H9 (cell line): ENCODE measurements around the gene SNX4. TPM values are rescaled to one million over a fixed set of nuclear protein-coding genes. Genes with fewer than 3 reads are reported as not detected.

Experiments used
- DNase-seq: peaks from one replicate; pipeline ENCODE4 v3.0.0-alpha.2; 2017
- H2AFZ ChIP-seq: one replicate; pipeline ENCODE4 v1.6.1; 2013; ENCODE audit warnings: mild to moderate bottlenecking, low read length, control low read depth, moderate library complexity
- H2AK5ac ChIP-seq: 2 replicates; pipeline ENCODE4 v1.6.1; 2013; ENCODE audit warnings: low read length, control low read depth, mixed read lengths; ENCODE audit not compliant: insufficient read length
- H2BK120ac ChIP-seq: one replicate; pipeline ENCODE4 v1.6.1; 2013; ENCODE audit warnings: low read depth, mild to moderate bottlenecking, low read length, control low read depth, inconsistent platforms; ENCODE audit not compliant: poor library complexity, severe bottlenecking
- H2BK12ac ChIP-seq: 2 replicates; pipeline ENCODE4 v1.6.1; 2013; ENCODE audit warnings: low read length, control low read depth, mixed read lengths, low read depth; ENCODE audit not compliant: insufficient read length
- H2BK15ac ChIP-seq: 2 replicates; pipeline ENCODE4 v1.6.1; 2013; ENCODE audit warnings: low read depth, low read length, control low read depth
- H2BK20ac ChIP-seq: one replicate; pipeline ENCODE4 v1.6.1; 2013; ENCODE audit warnings: low read depth, mild to moderate bottlenecking, low read length, control low read depth, inconsistent platforms; ENCODE audit not compliant: poor library complexity, severe bottlenecking
- H2BK5ac ChIP-seq: 2 replicates; pipeline ENCODE4 v1.6.1; 2013; ENCODE audit warnings: low read length, control low read depth, mixed read lengths; ENCODE audit not compliant: insufficient read length
- H3K14ac ChIP-seq: 2 replicates; pipeline ENCODE4 v1.6.1; 2013; ENCODE audit warnings: low read length, control low read depth; ENCODE audit not compliant: insufficient read depth
- H3K18ac ChIP-seq: 2 replicates; pipeline ENCODE4 v1.6.1; 2013; ENCODE audit warnings: low read depth, mild to moderate bottlenecking, mixed read lengths, low read length, control low read depth; ENCODE audit not compliant: insufficient read length
- H3K23ac ChIP-seq: 2 replicates; pipeline ENCODE4 v1.6.1; 2013; ENCODE audit warnings: low read length, control low read depth, mixed read lengths, low read depth; ENCODE audit not compliant: insufficient read length
- H3K23me2 ChIP-seq: 2 replicates; pipeline ENCODE4 v1.6.1; 2013; ENCODE audit warnings: low read depth, mild to moderate bottlenecking, mixed read lengths, low read length, control low read depth; ENCODE audit not compliant: insufficient read length, poor library complexity, severe bottlenecking
- H3K27ac ChIP-seq: 2 replicates; pipeline ENCODE4 v1.5.1; 2013; ENCODE audit warnings: low read length, control low read depth, mixed read lengths, low read depth; ENCODE audit not compliant: insufficient read length
- H3K27me3 ChIP-seq: 2 replicates; pipeline ENCODE4 v1.6.1; 2013; ENCODE audit warnings: low read length, control low read depth, inconsistent platforms; ENCODE audit not compliant: insufficient read depth
- H3K4ac ChIP-seq: 2 replicates; pipeline ENCODE4 v1.6.1; 2013; ENCODE audit warnings: low read depth, mild to moderate bottlenecking, control low read depth, inconsistent platforms, low read length, moderate library complexity
- H3K4me1 ChIP-seq: 2 replicates; pipeline ENCODE4 v1.6.1; 2013; ENCODE audit warnings: low read length, control low read depth, inconsistent platforms; ENCODE audit not compliant: insufficient read depth
- H3K4me2 ChIP-seq: 2 replicates; pipeline ENCODE4 v1.6.1; 2013; ENCODE audit warnings: low read length, control low read depth, mixed read lengths; ENCODE audit not compliant: insufficient read length, insufficient read depth
- H3K56ac ChIP-seq: 2 replicates; pipeline ENCODE4 v1.6.1; 2013; ENCODE audit warnings: low read depth, mild to moderate bottlenecking, mixed read lengths, low read length, control low read depth; ENCODE audit not compliant: insufficient read length
- H3K79me1 ChIP-seq: 2 replicates; pipeline ENCODE4 v1.6.1; 2013; ENCODE audit warnings: low read depth, mild to moderate bottlenecking, moderate library complexity, low read length, control low read depth, inconsistent platforms; ENCODE audit not compliant: insufficient read depth, poor library complexity, severe bottlenecking
- H3K79me2 ChIP-seq: 2 replicates; pipeline ENCODE4 v1.6.1; 2013; ENCODE audit warnings: low read length, control low read depth, inconsistent platforms; ENCODE audit not compliant: insufficient read depth
- H3K9ac ChIP-seq: 2 replicates; pipeline ENCODE4 v1.6.1; 2013; ENCODE audit warnings: low read length, control low read depth, mixed read lengths; ENCODE audit not compliant: insufficient read length; ENCODE audit errors: extremely low read depth
- H3K9me3 ChIP-seq: one replicate; pipeline ENCODE4 v1.6.1; 2013; ENCODE audit warnings: low read depth, low read length, inconsistent platforms; ENCODE audit not compliant: control insufficient read depth
- H3T11ph ChIP-seq: one replicate; pipeline ENCODE4 v1.6.1; 2013; ENCODE audit warnings: mild to moderate bottlenecking, low read length, control low read depth, inconsistent platforms
- H4K20me1 ChIP-seq: one replicate; pipeline ENCODE4 v1.6.1; 2013; ENCODE audit not compliant: control insufficient read depth, insufficient read length, insufficient read depth
- H4K5ac ChIP-seq: 2 replicates; pipeline ENCODE4 v1.6.1; 2013; ENCODE audit warnings: low read depth, mild to moderate bottlenecking, mixed read lengths, low read length, control low read depth; ENCODE audit not compliant: insufficient read length
- H4K8ac ChIP-seq: replicated peaks from 2 replicates; pipeline ENCODE4 v1.6.1; 2013; ENCODE audit warnings: low read length, control low read depth, mixed read lengths, low read depth; ENCODE audit not compliant: insufficient read length
- H4K91ac ChIP-seq: 2 replicates; pipeline ENCODE4 v1.6.1; 2013; ENCODE audit warnings: low read depth, mild to moderate bottlenecking, moderate library complexity, mixed read lengths, low read length, control low read depth; ENCODE audit not compliant: insufficient read length
- H3K27ac Mint-ChIP-seq, 3 experiments: 2 replicates in 2 of 3; 3 replicates in 1 of 3; pipeline ENCODE4 v1.8.0; 2020 to 2021; ENCODE audit warnings: mixed read lengths in 3 of 3, mild to moderate bottlenecking in 1 of 3, moderate library complexity in 1 of 3
- H3K27me3 Mint-ChIP-seq: 2 replicates; pipeline ENCODE4 v1.8.0; 2021; ENCODE audit warnings: low read depth, mild to moderate bottlenecking, moderate library complexity, mixed read lengths
- H3K36me3 Mint-ChIP-seq, 3 experiments: 2 replicates in 2 of 3; 3 replicates in 1 of 3; pipeline ENCODE4 v1.8.0; 2020 to 2021; ENCODE audit warnings: low read depth in 3 of 3, mixed read lengths in 3 of 3; ENCODE audit not compliant: insufficient read depth in 1 of 3
- H3K4me1 Mint-ChIP-seq, 2 experiments: 2 replicates each; pipeline ENCODE4 v1.8.0; 2020; ENCODE audit warnings: mixed read lengths in 2 of 2
- H3K4me3 Mint-ChIP-seq, 2 experiments: 2 replicates in 1 of 2; 3 replicates in 1 of 2; pipeline ENCODE4 v1.8.0; 2020 to 2021; ENCODE audit warnings: mild to moderate bottlenecking in 2 of 2, mixed read lengths in 2 of 2, moderate library complexity in 1 of 2
- H3K9me3 Mint-ChIP-seq, 2 experiments: 2 replicates in 1 of 2; 3 replicates in 1 of 2; pipeline ENCODE4 v1.8.0; 2020; ENCODE audit warnings: mild to moderate bottlenecking in 2 of 2, mixed read lengths in 2 of 2, moderate library complexity in 1 of 2
- WGBS: extraction: QIAGEN DNeasy Blood & Tissue Kit; methylation state at CpG from one replicate; pipeline ENCODE4 v1.1.7; 2013; ENCODE audit warnings: missing lambda C conversion rate, low lambda C conversion rate, mixed read lengths; ENCODE audit not compliant: insufficient read length; ENCODE audit errors: extremely low coverage; 5-methylcytosine and 5-hydroxymethylcytosine counted together
- total RNA-seq: library from RNA; stranded (reverse); gene quantifications from 2 replicates; pipeline ENCODE4 v1.2.1, GENCODE V29; 2021
- TF ChIP-seq, protein P1 (sequence below): fragments of 200-600 bp; sonication (generic); conservative IDR thresholded peaks from 3 replicates; pipeline ENCODE4 v1.8.0; 2021; ENCODE audit warnings: antibody characterized with exemption, mild to moderate bottlenecking

The SNX4 gene
- total RNA-seq, 1 experiment from 2014 or later, result 29.5 TPM

DNA sequence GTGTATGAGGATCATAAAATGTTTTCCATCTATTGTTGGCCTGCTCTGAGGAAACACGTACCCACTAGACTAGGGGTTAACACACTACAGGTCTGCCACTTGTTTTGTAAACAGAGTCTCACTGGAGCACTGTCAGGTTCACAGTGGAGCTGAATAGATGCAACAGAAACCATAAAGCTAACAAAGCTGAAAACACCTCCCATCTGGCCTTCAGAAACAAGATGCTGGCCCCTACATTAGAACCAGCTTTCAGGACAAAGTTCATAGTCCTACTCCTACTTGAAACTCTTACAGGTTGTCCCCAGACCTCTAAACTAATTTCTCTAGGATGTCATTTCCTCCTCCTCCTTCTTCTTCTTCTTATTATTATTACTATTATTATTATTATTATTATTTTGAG lies 42.3 kb downstream of the SNX4 start:
- no peak overlapping the region for H3K4ac ChIP-seq
- H4K91ac ChIP-seq, result no peak overlapping the region
- no peak overlapping the region for H2BK120ac ChIP-seq
- no peak overlapping the region for H3T11ph ChIP-seq
- no peaks in the 10 kb centered on the region for H3K9me3 ChIP-seq
- Mint-ChIP-seq H3K36me3 (peaks cover 5 to 23% (median 17%) of the 10 kb centered on the region in 3 experiments; a peak in 6 of 7 replicates), H3K9me3 (no peaks in the 10 kb centered on the region), H3K4me3 (no peak overlapping the region), H3K27ac (peak overlapping the region in 1 of 3 experiments; percentile 5; a peak in 3 of 7 replicates), H3K4me1 (peaks cover 3 to 7% of the 10 kb centered on the region in 2 experiments; a peak in 3 of 4 replicates), H3K27me3 (no peaks in the 10 kb centered on the region)
- no peak overlapping the region for H2AK5ac ChIP-seq
- no CpG with 5 or more reads among the region's 1 CpG for WGBS
- no peak overlapping the region for H2BK5ac ChIP-seq
- H3K9ac ChIP-seq, result no peak overlapping the region
- DNase-seq, result no peak
- H4K8ac ChIP-seq, result no peak overlapping the region
- H3K23me2 ChIP-seq, result no peaks in the 10 kb centered on the region
- H3K79me2 ChIP-seq, result no peaks in the 10 kb centered on the region
- no peaks in the 10 kb centered on the region for H3K27me3 ChIP-seq
- no peaks in the 10 kb centered on the region for H4K20me1 ChIP-seq
- H3K23ac ChIP-seq, result no peak overlapping the region
- H3K18ac ChIP-seq, result no peak overlapping the region
- H4K5ac ChIP-seq, result no peak overlapping the region
- no peaks in the 10 kb centered on the region for H3K79me1 ChIP-seq
- H3K56ac ChIP-seq, result no peak overlapping the region
- H2BK12ac ChIP-seq, result no peak overlapping the region
- no peak overlapping the region for H2BK15ac ChIP-seq
- H3K4me2 ChIP-seq, result no peak overlapping the region
- H2BK20ac ChIP-seq, result no peak overlapping the region
- TF ChIP-seq, protein P1, sequence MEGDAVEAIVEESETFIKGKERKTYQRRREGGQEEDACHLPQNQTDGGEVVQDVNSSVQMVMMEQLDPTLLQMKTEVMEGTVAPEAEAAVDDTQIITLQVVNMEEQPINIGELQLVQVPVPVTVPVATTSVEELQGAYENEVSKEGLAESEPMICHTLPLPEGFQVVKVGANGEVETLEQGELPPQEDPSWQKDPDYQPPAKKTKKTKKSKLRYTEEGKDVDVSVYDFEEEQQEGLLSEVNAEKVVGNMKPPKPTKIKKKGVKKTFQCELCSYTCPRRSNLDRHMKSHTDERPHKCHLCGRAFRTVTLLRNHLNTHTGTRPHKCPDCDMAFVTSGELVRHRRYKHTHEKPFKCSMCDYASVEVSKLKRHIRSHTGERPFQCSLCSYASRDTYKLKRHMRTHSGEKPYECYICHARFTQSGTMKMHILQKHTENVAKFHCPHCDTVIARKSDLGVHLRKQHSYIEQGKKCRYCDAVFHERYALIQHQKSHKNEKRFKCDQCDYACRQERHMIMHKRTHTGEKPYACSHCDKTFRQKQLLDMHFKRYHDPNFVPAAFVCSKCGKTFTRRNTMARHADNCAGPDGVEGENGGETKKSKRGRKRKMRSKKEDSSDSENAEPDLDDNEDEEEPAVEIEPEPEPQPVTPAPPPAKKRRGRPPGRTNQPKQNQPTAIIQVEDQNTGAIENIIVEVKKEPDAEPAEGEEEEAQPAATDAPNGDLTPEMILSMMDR, result no peak
- no peak overlapping the region for H2AFZ ChIP-seq
- H3K4me1 ChIP-seq, result no peaks in the 10 kb centered on the region; the same call in 1 of the 2 replicates
- no peak overlapping the region for H3K27ac ChIP-seq
- H3K14ac ChIP-seq, result no peak overlapping the region
